Urothelium cell line (cell line): ENCODE data around the gene TMEM52.
A peak's percentile ranks its signal among the peaks of the same experiment; 100 is the strongest.

Experiments
- DNase-seq: peaks from one replicate; pipeline ENCODE4 v3.0.0; 2011; ENCODE audit warnings: low spot score, mixed read lengths
- FAIRE-seq: peaks from 2 replicates; lab custom pipeline; 2011; peaks lifted over from hg19 to GRCh38; lab: Jason Lieb, UNC

TMEM52 gene

GRCh38 chr1:1918901-1919303, at the start of gene TMEM52:
TSS of gene TMEM52 (minus strand) at chr1:1919279. CDS start at chr1:1919265, 14 bp downstream.
- FAIRE-seq (no peak), DNase-seq (no peak)

- DNase-seq (no peak), FAIRE-seq (no peak)
Measured at GRCh38 chr1:1967879-1968278, 48.8 kb upstream of the TMEM52 start.

- FAIRE-seq (no peak), DNase-seq (no peak)
Measured at GRCh38 chr1:1967151-1967550, 48.1 kb upstream of the TMEM52 start.

- FAIRE-seq (no peak), DNase-seq (no peak)
Measured at GRCh38 chr1:1966071-1966740, 47.1 kb upstream of the TMEM52 start.

- FAIRE-seq (no peak), DNase-seq (no peak)
Measured at GRCh38 chr1:1965546-1965945, 46.5 kb upstream of the TMEM52 start.

GRCh38 chr1:1964811-1965210, 45.7 kb upstream of the TMEM52 start:
- FAIRE-seq (no peak), DNase-seq (no peak)

- no peak for FAIRE-seq
- DNase-seq, result no peak
Measured at GRCh38 chr1:1963570-1963969, 44.5 kb upstream of the TMEM52 start.

- DNase-seq (no peak), FAIRE-seq (no peak)
Measured at GRCh38 chr1:1962752-1963151, 43.7 kb upstream of the TMEM52 start.

- DNase-seq, result no peak
- no peak for FAIRE-seq
Measured at GRCh38 chr1:1960480-1961196, 41.6 kb upstream of the TMEM52 start.

GRCh38 chr1:1959840-1960479, 40.9 kb upstream of the TMEM52 start:
- FAIRE-seq, result peak; percentile 17
- peak; percentile 83 for DNase-seq

GRCh38 chr1:1959459-1959839, 40.4 kb upstream of the TMEM52 start:
- DNase-seq, result no peak
- FAIRE-seq, result no peak

- DNase-seq (no peak), FAIRE-seq (no peak)
Measured at GRCh38 chr1:1958071-1958541, 39.0 kb upstream of the TMEM52 start.

GRCh38 chr1:1957533-1957961, 38.5 kb upstream of the TMEM52 start:
- FAIRE-seq (no peak), DNase-seq (no peak)

GRCh38 chr1:1956586-1957532, 37.8 kb upstream of the TMEM52 start:
- no peak for FAIRE-seq
- DNase-seq, result no peak

GRCh38 chr1:1956101-1956500, 37.0 kb upstream of the TMEM52 start:
- no peak for FAIRE-seq

GRCh38 chr1:1955621-1956094, 36.6 kb upstream of the TMEM52 start:
- DNase-seq (no peak), FAIRE-seq (no peak)

More at GRCh38 chr1:1956101-1956500, 37.0 kb upstream of the TMEM52 start:
- no peak for DNase-seq

GRCh38 chr1:1954831-1955441, 35.9 kb upstream of the TMEM52 start:
- FAIRE-seq, result peak; percentile 5
- no peak for DNase-seq

GRCh38 chr1:1954015-1954414, 34.9 kb upstream of the TMEM52 start:
- FAIRE-seq (no peak), DNase-seq (no peak)

GRCh38 chr1:1950940-1951339, 31.9 kb upstream of the TMEM52 start:
- FAIRE-seq, result no peak
- DNase-seq, result no peak

GRCh38 chr1:1948783-1949182, 29.7 kb upstream of the TMEM52 start:
- FAIRE-seq (no peak), DNase-seq (no peak)
